ENCODE data around the gene DNAJB13.

Gene DNAJB13

DNA sequence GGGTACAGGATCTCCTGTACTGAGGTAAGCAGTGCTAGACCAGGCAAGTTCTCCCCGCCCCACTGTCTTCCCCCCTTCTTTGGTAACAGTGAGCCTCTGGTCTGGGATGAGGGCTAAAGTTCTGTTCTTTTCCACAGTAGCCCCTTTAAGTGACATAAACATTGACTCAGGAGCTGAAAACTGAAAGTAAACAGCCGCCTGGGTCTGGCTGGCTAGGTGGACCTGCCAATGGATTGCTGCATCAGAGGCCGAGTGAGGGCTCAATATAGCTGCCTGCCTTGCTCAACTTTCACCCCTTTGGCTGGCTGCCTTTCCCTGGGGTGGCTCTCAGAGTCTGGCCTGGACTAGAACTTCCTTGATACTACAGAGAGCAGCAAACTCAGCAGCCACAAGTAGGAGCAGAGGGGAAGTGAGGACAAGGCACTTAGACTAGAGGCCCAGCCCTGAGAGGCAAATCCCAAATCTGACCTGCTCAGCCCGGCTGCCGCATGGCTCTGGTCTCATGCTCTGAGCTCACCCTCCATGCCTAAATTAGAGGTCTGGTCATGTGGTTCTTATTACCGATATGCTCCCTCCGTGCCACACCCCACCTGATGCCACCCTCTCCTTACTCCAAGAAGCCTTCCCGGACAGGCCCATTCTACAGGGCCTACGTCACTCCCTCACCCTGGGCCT, 67.6 kb downstream of the DNAJB13 start:
- DNase-seq: peak; percentile 96

DNA sequence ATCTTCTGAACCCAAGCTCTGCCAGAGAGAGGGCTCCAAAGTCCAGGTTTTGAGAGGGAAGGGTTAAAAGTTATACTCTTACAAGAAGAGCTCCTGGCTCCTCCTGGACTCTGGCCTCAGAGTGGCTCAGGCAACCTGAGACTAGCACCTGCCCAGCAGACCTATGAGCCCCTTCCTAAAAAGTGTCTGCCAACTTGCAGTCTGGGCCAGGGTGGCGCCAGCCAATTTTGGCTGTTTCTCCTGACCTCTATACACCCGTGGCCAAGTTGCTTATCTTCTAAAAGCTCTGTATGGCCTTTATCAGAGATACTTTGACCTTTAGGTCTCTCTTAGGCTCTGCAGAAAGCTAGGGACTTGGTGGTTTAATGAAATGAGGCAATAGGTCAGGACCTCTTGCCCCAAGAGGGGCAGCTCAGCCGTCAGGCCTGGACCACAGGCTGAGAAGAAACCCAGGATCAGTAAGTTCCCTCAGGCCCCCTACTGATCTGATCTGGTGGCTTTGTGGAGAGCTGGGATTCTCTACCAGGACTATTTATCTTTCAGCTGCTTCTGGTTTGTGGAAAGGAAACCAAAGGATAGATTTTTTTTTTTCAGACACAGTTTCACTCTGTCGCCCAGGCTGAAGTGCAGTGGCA, 68.4 kb downstream of the DNAJB13 start:
- peak; percentile 74 for DNase-seq

DNA sequence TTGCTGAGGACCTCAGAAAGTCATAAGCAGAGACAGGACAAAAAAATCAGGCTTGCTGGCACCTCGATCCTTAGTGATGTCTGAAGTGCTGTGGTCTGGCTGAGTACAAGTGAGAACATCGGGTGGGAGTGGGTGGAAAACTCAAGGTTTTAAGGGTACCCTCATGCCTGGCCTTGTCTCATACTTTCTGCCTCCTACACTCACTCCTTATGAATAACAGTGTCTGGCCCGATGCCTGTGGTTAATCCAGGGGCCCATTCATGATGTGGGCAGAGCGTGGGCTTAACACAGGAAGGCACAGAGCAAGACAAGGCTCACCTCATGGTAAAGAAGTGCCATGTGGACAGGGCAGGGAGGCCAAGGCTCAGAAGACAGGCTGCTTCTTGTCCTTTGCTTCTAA, 69.0 kb downstream of the DNAJB13 start:
- no peak for DNase-seq
